SKM-1 treated with dmso at 0.1 percent for 144 hours (cell line): ENCODE measurements around the gene GRK4.
"Not testable (repeated sequence)": the region's sequence is repeated elsewhere in the genome, so short reads cannot be mapped to it uniquely, and the experiment has no call there.

Source experiments
- DNase-seq: peaks from one replicate; lab custom pipeline; 2025; ENCODE audit not compliant: unreplicated experiment; lab: John Stamatoyannopoulos, UW

Gene GRK4

GRCh38 chr4:2958446-2958845, 4.9 kb upstream of the GRK4 start:
- no peak for DNase-seq

- DNase-seq: not testable (repeated sequence)
Observed at GRCh38 chr4:2960450-2960849, 2.9 kb upstream of the GRK4 start.

GRCh38 chr4:2961421-2961810, 2.0 kb upstream of the GRK4 start:
- peak; percentile 50 for DNase-seq

GRCh38 chr4:2961811-2962441, 1.4 kb upstream of the GRK4 start:
- DNase-seq: peak; percentile 52

DNA sequence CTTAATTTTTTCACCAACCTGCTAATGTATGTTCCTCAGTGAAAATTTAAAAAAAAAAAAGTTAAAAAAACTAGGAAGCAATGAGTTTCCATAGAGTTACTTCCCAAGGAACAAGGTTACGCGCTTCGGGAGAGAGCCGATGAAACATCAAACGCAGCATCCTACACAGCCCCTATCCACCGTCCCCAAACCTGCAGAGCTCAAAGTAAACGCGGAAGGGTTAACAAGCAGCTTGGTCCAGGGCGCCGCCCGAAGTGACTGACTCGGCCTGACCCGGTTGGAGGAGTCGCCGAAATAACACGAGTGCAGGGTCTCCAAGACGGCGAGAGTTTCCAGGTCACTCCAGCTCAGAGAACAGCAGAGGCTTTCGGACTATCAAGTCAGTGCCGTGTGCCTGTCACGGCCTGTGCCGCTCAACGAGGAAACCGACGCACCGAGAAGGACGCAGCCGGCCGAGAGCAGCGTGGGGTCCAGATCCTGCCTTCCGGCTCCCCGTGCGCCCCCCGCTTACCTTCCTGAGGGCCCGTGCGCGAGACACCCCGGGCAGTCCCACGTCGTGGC, 677 bp upstream of the GRK4 start:
- DNase-seq: peak; percentile 69

GRCh38 chr4:2963966-2964471, 648 bp downstream of the GRK4 start:
- no peak for DNase-seq

DNA sequence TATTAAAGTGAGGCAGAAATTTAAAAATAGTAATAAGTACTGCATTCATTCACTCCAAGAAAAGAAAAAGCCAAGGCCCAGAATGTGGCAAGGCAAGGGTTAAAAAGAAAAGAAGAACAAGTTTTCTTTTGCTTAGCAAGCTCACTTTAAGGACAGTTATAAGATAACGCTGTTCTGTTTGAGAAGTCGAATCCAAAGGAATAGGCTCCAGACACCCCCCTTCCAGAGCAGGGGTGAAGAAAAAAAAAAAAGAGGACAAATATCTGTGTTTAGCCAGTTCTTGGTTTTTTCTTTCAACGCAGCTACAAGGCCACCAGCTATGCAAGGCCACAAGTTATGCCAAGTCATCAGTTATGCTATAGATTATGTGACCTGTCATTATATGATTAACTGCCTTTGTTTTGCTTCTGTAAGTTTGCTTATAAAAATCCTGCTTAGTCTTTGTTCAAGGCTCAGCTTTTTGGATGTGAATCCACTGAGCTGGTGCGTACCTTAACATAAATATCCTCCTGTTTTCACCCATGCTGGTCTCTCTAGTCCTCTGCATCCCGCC, 1.4 kb downstream of the GRK4 start:
- DNase-seq: no peak

DNA sequence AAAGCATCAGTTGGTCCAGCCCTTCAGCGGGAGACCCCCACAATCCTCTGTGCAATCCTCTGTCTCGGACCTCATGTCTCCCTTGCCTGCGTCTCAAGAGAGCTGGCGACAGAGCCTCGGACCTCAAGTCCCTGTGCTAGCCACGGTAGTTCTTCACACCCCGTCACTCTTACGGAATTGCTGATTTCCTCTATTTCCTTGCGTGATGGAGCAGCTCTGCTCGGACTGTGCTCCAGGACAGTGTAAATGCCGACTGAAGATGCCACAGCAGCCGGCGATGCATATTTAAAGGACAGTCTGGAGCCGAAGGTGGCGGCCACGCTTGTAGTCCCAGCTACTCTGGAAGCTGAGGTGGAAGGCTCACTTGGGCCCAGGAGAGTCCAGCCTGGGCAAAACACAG, 1.9 kb downstream of the GRK4 start:
- no peak for DNase-seq

GRCh38 chr4:2968381-2968780, 5.0 kb downstream of the GRK4 start:
- no peak for DNase-seq

DNA sequence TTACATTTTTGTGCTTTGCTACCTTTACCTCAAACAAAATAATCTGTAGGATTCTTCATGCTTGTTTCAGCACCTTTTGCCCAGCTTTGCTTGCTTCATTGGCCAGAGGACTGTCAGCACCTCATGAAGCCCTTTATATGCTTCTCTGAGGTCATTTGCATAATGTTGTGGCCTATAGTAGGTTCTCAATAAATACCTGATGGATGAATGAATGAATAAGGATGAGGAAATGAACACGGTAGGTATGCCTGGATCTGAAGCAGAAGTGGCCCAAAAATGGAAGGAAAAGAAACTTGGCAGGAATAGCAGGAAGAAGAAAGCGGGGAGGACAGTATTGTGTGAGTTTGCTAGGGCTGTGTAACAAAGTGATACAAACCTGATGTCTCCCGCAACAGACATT, 7.9 kb downstream of the GRK4 start:
- DNase-seq: no peak

GRCh38 chr4:2977211-2978088, 14.1 kb downstream of the GRK4 start:
- no peak for DNase-seq

GRCh38 chr4:2981256-2981819, 18.0 kb downstream of the GRK4 start:
- no peak for DNase-seq

GRCh38 chr4:2982012-2982411, 18.6 kb downstream of the GRK4 start:
- no peak for DNase-seq

DNA sequence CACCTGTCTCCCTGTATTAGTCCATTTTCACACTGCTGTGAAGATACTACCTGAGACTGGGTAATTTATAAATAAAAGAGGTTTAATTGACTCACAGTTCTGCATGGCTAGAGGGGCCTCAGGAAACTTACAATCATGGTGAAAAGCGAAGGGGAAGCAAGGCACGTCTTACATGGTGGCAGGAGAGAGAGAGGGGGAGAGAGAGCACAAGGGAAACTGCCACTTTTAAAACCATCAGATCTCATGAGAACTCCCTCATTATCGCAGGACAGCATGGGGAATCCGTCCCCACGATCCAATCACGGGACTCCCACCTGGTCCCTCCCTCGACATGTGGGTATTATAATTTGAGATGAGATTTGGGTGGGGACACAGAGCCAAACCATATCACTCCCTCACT, 20.3 kb downstream of the GRK4 start:
- not testable (repeated sequence) for DNase-seq

DNA sequence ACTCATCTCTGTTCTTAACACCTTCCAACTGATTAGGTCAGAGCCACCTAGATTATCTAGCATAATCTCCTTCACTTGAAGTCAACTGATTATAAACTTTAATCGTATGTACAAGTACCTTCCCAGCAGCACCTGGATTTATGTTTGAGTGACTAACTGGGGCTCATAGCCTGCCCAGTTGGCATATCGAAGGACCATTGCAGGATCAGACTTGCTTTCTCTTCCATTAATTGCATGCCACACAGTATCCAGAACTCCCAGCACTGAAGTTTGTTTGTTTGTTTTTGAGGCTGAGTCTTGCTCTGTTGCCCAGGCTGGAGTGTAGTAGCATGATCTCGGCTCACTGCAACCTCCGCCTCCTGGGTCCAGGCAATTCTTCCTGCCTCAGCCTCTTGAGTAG, 27.9 kb downstream of the GRK4 start:
- no peak for DNase-seq

- DNase-seq: no peak
Observed at GRCh38 chr4:2994917-2995316, 31.5 kb downstream of the GRK4 start.

GRCh38 chr4:2995546-2996265, 32.3 kb downstream of the GRK4 start:
- DNase-seq: no peak

- no peak for DNase-seq
Observed at GRCh38 chr4:2996415-2996814, 33.0 kb downstream of the GRK4 start.

- DNase-seq: no peak
Observed at GRCh38 chr4:3007724-3008123, 44.4 kb downstream of the GRK4 start.

DNA sequence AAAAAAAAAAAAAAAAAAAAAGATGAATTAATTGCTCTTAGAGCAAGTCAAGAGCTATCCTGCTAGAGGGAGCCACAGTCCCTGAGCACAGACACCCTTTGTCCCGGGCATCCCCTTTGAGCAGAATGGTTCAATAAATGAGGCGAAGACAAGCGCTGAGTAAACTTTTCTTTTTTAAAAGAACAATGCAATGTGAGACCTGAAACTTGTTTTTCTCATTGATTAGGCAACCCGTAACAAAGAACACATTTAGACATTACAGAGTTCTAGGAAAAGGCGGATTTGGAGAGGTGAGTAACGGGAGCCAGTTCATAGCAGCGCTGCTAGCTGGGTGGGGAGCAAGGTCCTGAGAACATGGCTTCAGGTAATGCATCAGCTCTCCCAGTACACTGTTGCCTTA, 46.1 kb downstream of the GRK4 start:
- no peak for DNase-seq

GRCh38 chr4:3010577-3010976, 47.2 kb downstream of the GRK4 start:
- no peak for DNase-seq
